CD4-positive, alpha-beta memory T cell (primary cell): Measurements from ENCODE around the gene GRIK2. TPM values are rescaled to one million over a fixed set of nuclear protein-coding genes. Genes with fewer than 3 reads are reported as not detected.

Experiments used
- CTCF ChIA-PET: fragments of 350-600 bp; sonication (Branson Sonifier 250); formaldehyde crosslinking; loops from one replicate; lab custom pipeline; 2021; ENCODE audit warnings: inconsistent platforms; ENCODE audit not compliant: partially characterized antibody; lab: Charles Lee
- POLR2A ChIA-PET: fragments of 350-600 bp; sonication (Branson Sonifier 250); formaldehyde crosslinking; loops from one replicate; lab custom pipeline; 2021; ENCODE audit not compliant: partially characterized antibody; lab: Charles Lee
- DNase-seq, 5 donors: peaks; one replicate each; pipeline versions ENCODE4 v3.0.0 to v3.0.0-alpha.2; 2020 to 2022; ENCODE audit warnings: mixed read lengths in 1 of 5
- H3K27ac ChIP-seq: one replicate; pipeline ENCODE4 v1.7.0; 2013; ENCODE audit warnings: low read depth, low read length
- H3K27me3 ChIP-seq: 2 replicates; pipeline ENCODE4 v1.7.0; 2013; ENCODE audit warnings: mild to moderate bottlenecking, low read length, moderate library complexity; ENCODE audit not compliant: insufficient read depth
- H3K36me3 ChIP-seq: 2 replicates; pipeline ENCODE4 v1.7.0; 2013; ENCODE audit warnings: mild to moderate bottlenecking, low read length, moderate library complexity; ENCODE audit not compliant: insufficient read depth
- H3K4me1 ChIP-seq: 2 replicates; pipeline ENCODE4 v1.7.0; 2013; ENCODE audit warnings: mild to moderate bottlenecking, low read length, moderate library complexity; ENCODE audit not compliant: insufficient read depth
- H3K4me3 ChIP-seq, 2 donors: one replicate each; pipeline ENCODE4 v1.7.0; 2013; ENCODE audit warnings: low read length in 2 of 2, mild to moderate bottlenecking in 1 of 2
- H3K9me3 ChIP-seq, 2 donors: one replicate each; pipeline ENCODE4 v1.7.0; 2013; ENCODE audit warnings: low read length in 2 of 2, control low read depth in 1 of 2; ENCODE audit not compliant: control insufficient read depth in 1 of 2
- H3K27ac Mint-ChIP-seq, 7 donors: one replicate each; pipeline ENCODE4 v1.8.0; 2020 to 2021; ENCODE audit warnings: mixed read lengths in 7 of 7, mild to moderate bottlenecking in 6 of 7, inconsistent platforms in 3 of 7, moderate library complexity in 3 of 7
- H3K27me3 Mint-ChIP-seq, 2 donors: one replicate each; pipeline ENCODE4 v1.8.0; 2020 to 2021; ENCODE audit warnings: mixed read lengths in 2 of 2
- H3K36me3 Mint-ChIP-seq, 2 donors: one replicate each; pipeline ENCODE4 v1.8.0; 2020 to 2021; ENCODE audit warnings: mixed read lengths in 2 of 2, inconsistent platforms in 1 of 2, mild to moderate bottlenecking in 1 of 2
- H3K4me1 Mint-ChIP-seq, 4 donors: one replicate each; pipeline ENCODE4 v1.8.0; 2020 to 2021; ENCODE audit warnings: mixed read lengths in 4 of 4, mild to moderate bottlenecking in 1 of 4
- H3K4me3 Mint-ChIP-seq, 8 donors: one replicate each; pipeline ENCODE4 v1.8.0; 2020 to 2021; ENCODE audit warnings: mixed read lengths in 8 of 8, mild to moderate bottlenecking in 7 of 8, moderate library complexity in 6 of 8, inconsistent platforms in 3 of 8
- H3K9me3 Mint-ChIP-seq, 8 donors: one replicate each; pipeline ENCODE4 v1.8.0; 2020 to 2021; ENCODE audit warnings: mixed read lengths in 8 of 8, mild to moderate bottlenecking in 5 of 8, inconsistent platforms in 3 of 8, moderate library complexity in 1 of 8
- intact Hi-C: fragments of 100-400 bp; cut with micrococcal nuclease; formaldehyde crosslinking; loops from one replicate; pipeline ENCODE4 v1.15.1; 2023
- polyA plus RNA-seq, 2 donors: library from polyadenylated mRNA; unstranded; fragments of 300-500 nt; fragmentation: Illumina TruSeq; gene quantifications; one replicate each; pipeline ENCODE4 v1.2.3, GENCODE V29; 2021
- total RNA-seq, 2 experiments: library from RNA; stranded (reverse); gene quantifications; one replicate each; pipeline ENCODE4 v1.2.3, GENCODE V29; 2021

GRIK2 gene
- total and polyA plus RNA-seq, 4 experiments from 2014 or later = not detected

DNA sequence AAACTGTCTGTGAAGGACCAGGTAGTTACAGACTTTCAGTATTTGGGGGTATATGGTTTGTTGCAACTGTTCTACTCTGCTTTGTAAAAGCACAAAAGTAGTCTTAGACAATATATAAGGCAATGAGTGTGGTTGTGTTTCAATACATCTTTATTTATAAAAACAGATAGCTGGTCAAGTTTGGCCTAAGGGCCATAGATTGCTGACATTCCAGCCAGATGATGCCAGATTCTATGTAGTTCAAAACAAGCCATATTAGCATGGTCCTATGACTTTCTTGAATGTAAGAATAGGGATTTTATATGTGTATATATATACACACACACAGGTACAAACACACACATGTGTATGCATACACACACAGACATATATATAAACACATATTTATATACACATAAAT, 201.8 kb downstream of the GRIK2 start:
- DNase-seq = no peak
- H3K36me3 Mint-ChIP-seq = no peaks in the 10 kb centered on the region

GRCh38 chr6:101597693-101598092, 204.2 kb downstream of the GRIK2 start:
- Mint-ChIP-seq H3K9me3 (peaks cover 0 to 6% (median 1%) of the 10 kb centered on the region in 8 donors), H3K4me1 (no peaks in the 10 kb centered on the region)
- H3K27ac ChIP-seq = no peak overlapping the region

More for the DNA sequence above, 201.8 kb downstream of the GRIK2 start:
- H3K4me1 Mint-ChIP-seq = no peaks in the 10 kb centered on the region
- H3K4me3 Mint-ChIP-seq = no peak overlapping the region
- Histone ChIP-seq H3K27ac (no peak overlapping the region), H3K36me3 (no peaks in the 10 kb centered on the region), H3K9me3 (no peaks in the 10 kb centered on the region), H3K4me3 (no peak overlapping the region), H3K4me1 (no peaks in the 10 kb centered on the region), H3K27me3 (no peaks in the 10 kb centered on the region)
- H3K27ac Mint-ChIP-seq = no peak overlapping the region
- ChIA-PET POLR2A (no interaction called here), CTCF (no interaction called here)
- no peaks in the 10 kb centered on the region for H3K27me3 Mint-ChIP-seq
- intact Hi-C loops = no loop called here
- H3K9me3 Mint-ChIP-seq = peaks cover 0 to 6% (median 1%) of the 10 kb centered on the region in 8 donors

DNA sequence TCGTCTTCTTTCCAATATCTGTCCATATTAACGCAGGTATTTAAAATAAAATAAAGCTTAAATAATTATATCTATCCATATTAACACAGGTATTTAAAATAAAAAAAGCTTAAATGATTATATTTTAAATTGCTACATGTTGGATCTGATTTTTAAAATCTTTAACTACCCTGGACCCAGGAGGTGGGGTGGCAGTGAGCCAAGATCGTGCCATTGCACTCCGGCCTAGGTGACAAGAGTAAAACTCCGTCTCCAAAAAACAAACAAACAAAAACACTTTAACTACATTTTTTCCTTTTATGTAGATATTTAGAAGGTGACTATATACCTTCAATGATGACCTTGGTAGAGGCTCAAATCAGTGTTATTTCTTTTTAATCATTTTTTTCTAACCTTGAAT, 211.9 kb downstream of the GRIK2 start:
- Mint-ChIP-seq H3K9me3 (peaks cover 0 to 4% (median 0%) of the 10 kb centered on the region in 8 donors), H3K4me1 (no peaks in the 10 kb centered on the region), H3K27ac (no peak overlapping the region), H3K36me3 (no peaks in the 10 kb centered on the region), H3K4me3 (no peak overlapping the region), H3K27me3 (no peaks in the 10 kb centered on the region)
- no peak overlapping the region for H3K4me3 ChIP-seq
- POLR2A ChIA-PET = no interaction called here
- no peaks in the 10 kb centered on the region for H3K27me3 ChIP-seq
- H3K27ac ChIP-seq = no peak overlapping the region
- no peak for DNase-seq
- no peaks in the 10 kb centered on the region for H3K36me3 ChIP-seq
- no peaks in the 10 kb centered on the region for H3K4me1 ChIP-seq
- intact Hi-C loops = no loop called here
- no peaks in the 10 kb centered on the region for H3K9me3 ChIP-seq
- CTCF ChIA-PET = no interaction called here

More at GRCh38 chr6:101597693-101598092, 204.2 kb downstream of the GRIK2 start:
- Histone ChIP-seq H3K4me1 (no peaks in the 10 kb centered on the region), H3K27me3 (no peaks in the 10 kb centered on the region), H3K4me3 (no peak overlapping the region), H3K36me3 (no peaks in the 10 kb centered on the region), H3K9me3 (no peaks in the 10 kb centered on the region)
- Mint-ChIP-seq H3K27me3 (no peaks in the 10 kb centered on the region), H3K36me3 (no peaks in the 10 kb centered on the region), H3K4me3 (no peak overlapping the region), H3K27ac (no peak overlapping the region)
- no peak for DNase-seq
- intact Hi-C loops = no loop called here
- ChIA-PET CTCF (no interaction called here), POLR2A (no interaction called here)

DNA sequence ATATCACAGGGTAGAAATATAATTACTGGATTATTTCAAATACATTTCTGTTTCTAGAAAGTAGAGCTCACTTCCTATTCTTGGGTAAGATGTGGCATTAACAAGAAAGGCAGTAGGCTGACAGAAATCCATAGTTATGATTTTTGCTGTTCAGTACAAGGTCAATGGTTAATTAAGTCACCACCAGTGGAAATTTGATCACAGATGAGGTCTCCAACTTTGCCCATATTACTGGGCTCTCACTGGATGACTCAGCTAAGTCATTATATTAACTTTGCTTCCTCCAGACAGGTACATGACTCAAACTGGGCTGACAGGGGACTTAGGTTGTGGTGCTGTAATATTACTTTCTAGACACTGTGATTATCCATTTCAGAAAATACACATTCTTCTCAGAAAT, 212.4 kb downstream of the GRIK2 start:
- DNase-seq = no peak
- Mint-ChIP-seq H3K27ac (no peak overlapping the region), H3K4me1 (no peaks in the 10 kb centered on the region), H3K36me3 (no peaks in the 10 kb centered on the region), H3K27me3 (no peaks in the 10 kb centered on the region), H3K4me3 (no peak overlapping the region), H3K9me3 (peaks cover 0 to 4% (median 0%) of the 10 kb centered on the region in 8 donors)
- H3K27me3 ChIP-seq = no peaks in the 10 kb centered on the region
- no peaks in the 10 kb centered on the region for H3K4me1 ChIP-seq
- no peak overlapping the region for H3K27ac ChIP-seq
- H3K4me3 ChIP-seq = no peak overlapping the region
- ChIA-PET POLR2A (no interaction called here), CTCF (no interaction called here)
- no peaks in the 10 kb centered on the region for H3K9me3 ChIP-seq
- no peaks in the 10 kb centered on the region for H3K36me3 ChIP-seq
- intact Hi-C loops = no loop called here

GRCh38 chr6:101607111-101607690, 213.7 kb downstream of the GRIK2 start:
- no peaks in the 10 kb centered on the region for H3K36me3 Mint-ChIP-seq
- CTCF ChIA-PET = no interaction called here

GRCh38 chr6:101608703-101609102, 215.2 kb downstream of the GRIK2 start:
- H3K4me1 Mint-ChIP-seq = no peaks in the 10 kb centered on the region
- CTCF ChIA-PET = no interaction called here
- H3K27me3 Mint-ChIP-seq = no peaks in the 10 kb centered on the region
- peaks cover 0 to 7% (median 0%) of the 10 kb centered on the region in 8 donors for H3K9me3 Mint-ChIP-seq
- no peaks in the 10 kb centered on the region for H3K27me3 ChIP-seq
- intact Hi-C loops = no loop called here
- H3K36me3 Mint-ChIP-seq = no peaks in the 10 kb centered on the region
- no peaks in the 10 kb centered on the region for H3K4me1 ChIP-seq
- no peak overlapping the region for H3K27ac ChIP-seq
- no peaks in the 10 kb centered on the region for H3K36me3 ChIP-seq
- H3K4me3 ChIP-seq = no peak overlapping the region
- no peaks in the 10 kb centered on the region for H3K9me3 ChIP-seq
- H3K4me3 Mint-ChIP-seq = no peak overlapping the region
- no peak overlapping the region for H3K27ac Mint-ChIP-seq
- POLR2A ChIA-PET = no interaction called here
- DNase-seq = no peak

More at GRCh38 chr6:101607111-101607690, 213.7 kb downstream of the GRIK2 start:
- DNase-seq = no peak
- H3K9me3 Mint-ChIP-seq = peaks cover 0 to 4% (median 0%) of the 10 kb centered on the region in 8 donors
- H3K27me3 ChIP-seq = no peaks in the 10 kb centered on the region
- H3K4me1 ChIP-seq = no peaks in the 10 kb centered on the region
- H3K27me3 Mint-ChIP-seq = no peaks in the 10 kb centered on the region
- no peaks in the 10 kb centered on the region for H3K4me1 Mint-ChIP-seq
- H3K4me3 Mint-ChIP-seq = no peak overlapping the region
- H3K27ac Mint-ChIP-seq = no peak overlapping the region
- H3K9me3 ChIP-seq = no peaks in the 10 kb centered on the region
- intact Hi-C loops = no loop called here
- H3K4me3 ChIP-seq = no peak overlapping the region
- POLR2A ChIA-PET = no interaction called here
- H3K27ac ChIP-seq = no peak overlapping the region
- H3K36me3 ChIP-seq = no peaks in the 10 kb centered on the region

DNA sequence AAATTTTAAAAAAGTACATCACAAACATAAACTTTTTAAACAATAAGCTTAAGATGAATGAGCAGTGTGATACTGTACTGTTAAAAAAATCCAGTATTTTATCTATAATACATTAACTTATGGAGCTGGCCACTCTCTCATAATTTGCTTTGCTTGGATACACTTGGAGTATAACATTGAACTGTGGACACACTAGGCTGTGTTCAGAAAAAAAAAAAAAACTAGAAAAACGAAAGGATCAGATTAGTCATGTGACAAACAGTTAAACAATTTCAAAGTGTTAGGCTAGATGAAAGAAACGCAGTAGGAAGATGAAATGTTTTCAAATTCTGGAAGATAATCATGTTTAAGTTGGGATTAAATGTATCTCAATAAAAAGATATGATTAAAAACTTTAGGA, 220.0 kb downstream of the GRIK2 start:
- Histone ChIP-seq H3K4me3 (no peak overlapping the region), H3K27me3 (no peaks in the 10 kb centered on the region), H3K4me1 (no peaks in the 10 kb centered on the region), H3K36me3 (no peaks in the 10 kb centered on the region), H3K9me3 (no peaks in the 10 kb centered on the region), H3K27ac (no peak overlapping the region)
- CTCF ChIA-PET = no interaction called here
- no peak overlapping the region for H3K27ac Mint-ChIP-seq
- no peak for DNase-seq
- intact Hi-C loops = no loop called here
- no peak overlapping the region for H3K4me3 Mint-ChIP-seq
- POLR2A ChIA-PET = no interaction called here
- H3K9me3 Mint-ChIP-seq = peaks cover 0 to 7% (median 0%) of the 10 kb centered on the region in 8 donors
- H3K36me3 Mint-ChIP-seq = no peaks in the 10 kb centered on the region
- no peaks in the 10 kb centered on the region for H3K27me3 Mint-ChIP-seq
- H3K4me1 Mint-ChIP-seq = no peaks in the 10 kb centered on the region
